ENCODE results near the gene GARIN1A. TPM values are rescaled to one million over a fixed set of nuclear protein-coding genes. Genes with fewer than 3 reads are reported as not detected.

GARIN1A gene
- total and polyA plus RNA-seq, 2 of the 8 experiments (the other 6 are each of a cell fraction or from before 2014, with no cell fraction given) = 0.34 TPM; not detected in 1

DNA sequence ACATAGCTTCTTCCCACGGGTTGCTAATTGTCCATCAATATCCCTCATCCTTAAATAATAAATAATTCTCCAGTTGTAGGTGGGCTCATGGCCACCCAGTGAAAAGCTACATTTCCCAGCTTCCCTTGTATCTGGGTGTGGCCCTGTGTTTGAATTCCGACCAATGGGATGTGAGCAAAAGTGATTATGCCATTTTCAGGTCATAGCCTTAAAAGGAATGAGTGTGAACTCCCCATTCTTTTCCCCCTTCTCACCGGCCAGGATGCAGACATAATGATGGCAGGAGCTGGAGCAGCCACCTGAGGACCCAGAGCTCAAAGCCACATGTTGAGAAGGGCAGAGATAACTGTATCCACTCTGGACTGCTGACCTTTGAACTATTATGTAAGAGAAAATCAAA is 36.7 kb downstream of the GARIN1A start:
- Histone ChIP-seq H3K4ac (replicated peaks; ENCODE audit: insufficient read length, low read depth, low read length) (no peak overlapping the region), H3K79me1 (ENCODE audit: low read depth, low read length) (no peaks in the 10 kb centered on the region), H2BK15ac (ENCODE audit: low read length) (no peak overlapping the region), H4K20me1 (replicated peaks in 1 of 2; ENCODE audit: control insufficient read depth in 1 of 2, insufficient read depth in 2 of 2, low read length in 2 of 2) (no peaks in the 10 kb centered on the region), H2BK5ac (ENCODE audit: low read depth, low read length) (no peak overlapping the region), H3K4me1 (replicated peaks in 1 of 4; ENCODE audit: control insufficient read depth in 3 of 4, insufficient read depth in 4 of 4, low read length in 3 of 4) (peaks cover 2 to 10% (median 5%) of the 10 kb centered on the region in 4 experiments; a peak in 4 of 7 replicates), H4K91ac (replicated peaks; ENCODE audit: insufficient read length, low read length) (no peak overlapping the region), H3K14ac (ENCODE audit: insufficient read length) (no peak overlapping the region), H3K23me2 (ENCODE audit: low read depth, low read length) (peaks cover 2% of the 10 kb centered on the region; the same call in 1 of the 2 replicates), H2BK20ac (ENCODE audit: low read length) (no peak overlapping the region), H3K56ac (replicated peaks; ENCODE audit: insufficient read length, low read depth, low read length) (no peak overlapping the region), H3K9me3 (ENCODE audit: insufficient read depth in 2 of 2, low read depth in 1 of 2, low read length in 1 of 2) (no peaks in the 10 kb centered on the region), H3K18ac (ENCODE audit: extremely low read depth, low read length) (no peak overlapping the region; the same call in 1 of the 2 replicates), H2BK120ac (replicated peaks; ENCODE audit: low read depth, low read length) (no peak overlapping the region), H3K4me3 (ENCODE audit: extremely low read depth in 1 of 4, insufficient read depth in 2 of 4, low read depth in 3 of 4, low read length in 4 of 4) (peak overlapping the region in 2 of 4 experiments; percentile 5 to 42; a peak in 3 of 8 replicates), H3K27ac (ENCODE audit: low read depth, low read length) (peak overlapping the region; percentile 30; the same call in 1 of the 2 replicates), H3K4me2 (ENCODE audit: insufficient read depth in 1 of 2, low read depth in 2 of 2, low read length in 2 of 2) (peak overlapping the region; percentile 7 to 43; a peak in 3 of 4 replicates), H3K27me3 (replicated peaks in 1 of 4; ENCODE audit: control insufficient read depth in 3 of 4, extremely low read depth in 1 of 4, insufficient read depth in 3 of 4, low read length in 3 of 4) (no peaks in the 10 kb centered on the region), H2BK12ac (ENCODE audit: low read depth, low read length) (no peak overlapping the region), H4K5ac (ENCODE audit: insufficient read length, low read depth, low read length) (no peak overlapping the region), H2AK5ac (ENCODE audit: low read depth, low read length) (no peak overlapping the region), H3K23ac (ENCODE audit: insufficient read length) (no peak overlapping the region), H3K9ac (replicated peaks in 1 of 4; ENCODE audit: extremely low read depth in 1 of 4, low read depth in 3 of 4, low read length in 3 of 4) (no peak overlapping the region), H3K36me3 (ENCODE audit: control insufficient read depth in 2 of 4, insufficient read depth in 4 of 4, low read length in 3 of 4) (peaks cover 0 to 3% (median 0%) of the 10 kb centered on the region in 4 experiments; a peak in 1 of 8 replicates), H2AFZ (ENCODE audit: low read length) (no peak overlapping the region), H3K79me2 (ENCODE audit: control insufficient read depth in 1 of 2, insufficient read depth in 2 of 2, low read length in 2 of 2) (no peaks in the 10 kb centered on the region), H4K8ac (ENCODE audit: extremely low read depth, insufficient read depth, low read length) (no peak overlapping the region)
- ChIA-PET POLR2A (ENCODE audit: partially characterized antibody) (interaction anchor here (0.8 to 2.2 kb wide), 5 partner anchors 9 to 31 kb away, joined by 4 to 11 read pairs (median 5); partner anchors contain the start of gene CALU), CTCF (ENCODE audit: partially characterized antibody) (interaction anchor here (0.6 to 1.9 kb wide), 5 partner anchors 8 to 475 kb away, joined by 3 to 10 read pairs (median 4); no protein-coding TSS in a partner anchor)
- WGBS, 2 experiments (ENCODE audit: extremely low coverage in 1 of 2, insufficient coverage in 1 of 2, insufficient read length in 1 of 2, insufficient replicate concordance in 2 of 2, low coverage in 1 of 2, low lambda C conversion rate in 2 of 2, missing lambda C conversion rate in 1 of 2) = 64% methylated on average over 3 of the region's 3 CpGs; no CpG with 5 or more reads in 1 of the 2 experiments
- DNase-seq (ENCODE audit: low read depth in 1 of 2, low spot score in 2 of 2) (no peak), FAIRE-seq (no peak)
- TF ChIP-seq POLR2AphosphoS5 (IDR thresholded peaks at IDR 0.05; ENCODE audit: low read depth, low read length) (peak; percentile 45; the same call in 1 of the 2 replicates), TBP (IDR thresholded peaks at IDR 0.05; ENCODE audit: low read depth, low read length) (peak; percentile 65), POU5F1 (IDR thresholded peaks at IDR 0.05; ENCODE audit: low read depth, low read length) (no peak), TAF1 (IDR thresholded peaks at IDR 0.05; ENCODE audit: low read depth, low read length) (peak; percentile 55; the same call in 1 of the 2 replicates), TAF7 (optimal IDR thresholded peaks at IDR 0.05; ENCODE audit: borderline replicate concordance, low read depth, low read length) (peak; percentile 44), SRF (IDR thresholded peaks at IDR 0.05; ENCODE audit: low read depth, low read length) (peak; percentile 94), PHF8 (conservative IDR thresholded peaks at IDR 0.05; ENCODE audit: low read depth, low read length) (no peak), CEBPB (IDR thresholded peaks at IDR 0.05; ENCODE audit: low read depth, low read length) (no peak), SP4 (IDR thresholded peaks at IDR 0.05; ENCODE audit: low read length) (no peak), POLR2A (IDR thresholded peaks at IDR 0.05; ENCODE audit: control extremely low read depth in 1 of 2, low read depth in 2 of 2, low read length in 2 of 2) (peak in 1 of 2 experiments; percentile 73; a peak in 2 of 3 replicates)
- TF ChIP-seq, protein P1, sequence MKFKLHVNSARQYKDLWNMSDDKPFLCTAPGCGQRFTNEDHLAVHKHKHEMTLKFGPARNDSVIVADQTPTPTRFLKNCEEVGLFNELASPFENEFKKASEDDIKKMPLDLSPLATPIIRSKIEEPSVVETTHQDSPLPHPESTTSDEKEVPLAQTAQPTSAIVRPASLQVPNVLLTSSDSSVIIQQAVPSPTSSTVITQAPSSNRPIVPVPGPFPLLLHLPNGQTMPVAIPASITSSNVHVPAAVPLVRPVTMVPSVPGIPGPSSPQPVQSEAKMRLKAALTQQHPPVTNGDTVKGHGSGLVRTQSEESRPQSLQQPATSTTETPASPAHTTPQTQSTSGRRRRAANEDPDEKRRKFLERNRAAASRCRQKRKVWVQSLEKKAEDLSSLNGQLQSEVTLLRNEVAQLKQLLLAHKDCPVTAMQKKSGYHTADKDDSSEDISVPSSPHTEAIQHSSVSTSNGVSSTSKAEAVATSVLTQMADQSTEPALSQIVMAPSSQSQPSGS (IDR thresholded peaks at IDR 0.05; ENCODE audit: low read length) = 0 out of 2 replicates have a peak, but pooled peaks have one; percentile 10
- TF ChIP-seq, protein P2, sequence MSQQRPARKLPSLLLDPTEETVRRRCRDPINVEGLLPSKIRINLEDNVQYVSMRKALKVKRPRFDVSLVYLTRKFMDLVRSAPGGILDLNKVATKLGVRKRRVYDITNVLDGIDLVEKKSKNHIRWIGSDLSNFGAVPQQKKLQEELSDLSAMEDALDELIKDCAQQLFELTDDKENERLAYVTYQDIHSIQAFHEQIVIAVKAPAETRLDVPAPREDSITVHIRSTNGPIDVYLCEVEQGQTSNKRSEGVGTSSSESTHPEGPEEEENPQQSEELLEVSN (IDR thresholded peaks at IDR 0.05) = peak; percentile 64

All from H1 (cell line).